RWPE2 (cell line): ENCODE data around the gene ADAMTS4.

Experiments used
- ATAC-seq: fragments of 200-7000 bp; cut with Tn5 transposase; 3 replicates; pipeline ENCODE4 v1.9.1; 2021; ENCODE audit warnings: low read depth
- DNase-seq: peaks from one replicate; pipeline ENCODE4 v3.0.0-alpha.2; 2020; ENCODE audit warnings: low spot score
- H3K27ac ChIP-seq: fragments of 450-650 bp; 2 replicates; pipeline ENCODE4 v1.5.1; 2017; ENCODE audit warnings: mild to moderate bottlenecking; ENCODE audit not compliant: poor library complexity, severe bottlenecking
- H3K27me3 ChIP-seq: fragments of 250-450 bp; sonication (Bioruptor Pico); 2 replicates; pipeline ENCODE4 v1.5.1; 2021; ENCODE audit warnings: mild to moderate bottlenecking, moderate library complexity; ENCODE audit not compliant: insufficient read depth, poor library complexity, severe bottlenecking
- H3K36me3 ChIP-seq: fragments of 250-450 bp; sonication (Bioruptor Pico); 2 replicates; pipeline ENCODE4 v1.5.1; 2020; ENCODE audit warnings: low read depth, mild to moderate bottlenecking, moderate library complexity
- H3K4me1 ChIP-seq: fragments of 250-450 bp; sonication (Bioruptor Pico); 2 replicates; pipeline ENCODE4 v1.5.1; 2021; ENCODE audit warnings: mild to moderate bottlenecking, moderate library complexity; ENCODE audit not compliant: insufficient read depth, poor library complexity, severe bottlenecking
- H3K4me3 ChIP-seq: fragments of 250-450 bp; sonication (Bioruptor Pico); 2 replicates; pipeline ENCODE4 v1.5.1; 2021; ENCODE audit warnings: mild to moderate bottlenecking, moderate library complexity; ENCODE audit not compliant: severe bottlenecking
- H3K9me3 ChIP-seq: fragments of 250-450 bp; sonication (Bioruptor Pico); 2 replicates; pipeline ENCODE4 v1.5.1; 2021; ENCODE audit warnings: mild to moderate bottlenecking, moderate library complexity; ENCODE audit not compliant: severe bottlenecking
- TF ChIP-seq, protein P1 (sequence below): fragments of 450-650 bp; IDR thresholded peaks from one replicate; pipeline ENCODE4 v1.5.1; 2017; ENCODE audit warnings: mild to moderate bottlenecking, moderate library complexity; ENCODE audit not compliant: poor library complexity, severe bottlenecking

The ADAMTS4 gene

DNA sequence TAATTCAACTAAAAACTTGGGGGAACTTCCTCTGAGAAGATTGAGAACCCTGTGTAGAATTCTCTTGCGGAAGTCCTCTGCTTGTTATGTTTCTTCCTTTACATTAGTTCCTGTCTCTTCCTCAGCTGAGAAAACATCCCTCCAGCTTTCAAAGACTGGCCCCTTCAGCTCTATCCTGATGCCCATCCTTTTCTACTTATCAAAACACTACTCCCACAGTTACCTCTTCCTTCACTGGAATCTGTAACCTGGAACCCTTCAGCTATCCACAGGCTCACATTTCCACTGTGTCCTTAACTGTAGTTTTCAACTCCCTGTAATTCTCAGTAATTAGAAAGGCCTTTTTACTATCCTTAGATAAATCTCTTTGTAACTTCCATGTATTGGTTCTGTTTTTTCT is 60.4 kb downstream of the ADAMTS4 start:
- H3K4me3 ChIP-seq: no peak overlapping the region
- no peak for DNase-seq
- no peak for ATAC-seq
- H3K27ac ChIP-seq: no peak overlapping the region
- H3K9me3 ChIP-seq: no peaks in the 10 kb centered on the region
- no peaks in the 10 kb centered on the region for H3K36me3 ChIP-seq
- TF ChIP-seq, protein P1, sequence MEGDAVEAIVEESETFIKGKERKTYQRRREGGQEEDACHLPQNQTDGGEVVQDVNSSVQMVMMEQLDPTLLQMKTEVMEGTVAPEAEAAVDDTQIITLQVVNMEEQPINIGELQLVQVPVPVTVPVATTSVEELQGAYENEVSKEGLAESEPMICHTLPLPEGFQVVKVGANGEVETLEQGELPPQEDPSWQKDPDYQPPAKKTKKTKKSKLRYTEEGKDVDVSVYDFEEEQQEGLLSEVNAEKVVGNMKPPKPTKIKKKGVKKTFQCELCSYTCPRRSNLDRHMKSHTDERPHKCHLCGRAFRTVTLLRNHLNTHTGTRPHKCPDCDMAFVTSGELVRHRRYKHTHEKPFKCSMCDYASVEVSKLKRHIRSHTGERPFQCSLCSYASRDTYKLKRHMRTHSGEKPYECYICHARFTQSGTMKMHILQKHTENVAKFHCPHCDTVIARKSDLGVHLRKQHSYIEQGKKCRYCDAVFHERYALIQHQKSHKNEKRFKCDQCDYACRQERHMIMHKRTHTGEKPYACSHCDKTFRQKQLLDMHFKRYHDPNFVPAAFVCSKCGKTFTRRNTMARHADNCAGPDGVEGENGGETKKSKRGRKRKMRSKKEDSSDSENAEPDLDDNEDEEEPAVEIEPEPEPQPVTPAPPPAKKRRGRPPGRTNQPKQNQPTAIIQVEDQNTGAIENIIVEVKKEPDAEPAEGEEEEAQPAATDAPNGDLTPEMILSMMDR: no peak
- peaks cover 4% of the 10 kb centered on the region for H3K4me1 ChIP-seq
- no peaks in the 10 kb centered on the region for H3K27me3 ChIP-seq

DNA sequence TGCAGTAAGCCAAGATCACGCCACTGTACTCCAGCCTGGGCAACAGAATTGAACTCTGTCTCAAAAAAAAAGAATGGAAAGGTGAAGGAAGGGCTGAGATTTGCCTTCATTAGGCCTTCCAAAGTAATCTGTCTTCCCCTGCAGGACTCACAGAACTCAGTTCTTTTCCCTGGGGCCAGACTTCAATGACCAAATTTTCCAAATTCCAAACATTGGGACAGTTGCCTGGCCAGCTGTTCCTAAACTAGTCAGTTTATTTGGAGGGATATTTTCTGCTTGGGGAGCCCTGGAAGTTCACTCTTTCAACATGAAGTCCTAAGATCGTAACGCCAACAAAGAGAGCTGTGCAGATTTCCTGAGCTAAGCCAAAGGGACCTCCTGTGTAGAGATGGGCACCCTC is 61.0 kb downstream of the ADAMTS4 start:
- Histone ChIP-seq H3K4me1 (peaks cover 4% of the 10 kb centered on the region), H3K36me3 (no peaks in the 10 kb centered on the region), H3K9me3 (no peaks in the 10 kb centered on the region), H3K4me3 (no peak overlapping the region), H3K27ac (no peak overlapping the region), H3K27me3 (no peaks in the 10 kb centered on the region)
- ATAC-seq: no peak
- TF ChIP-seq, protein P1: no peak
- DNase-seq: no peak
